ENCODE measurements around the gene SAE1. TPM values are rescaled to one million over a fixed set of nuclear protein-coding genes. Genes with fewer than 3 reads are reported as not detected.

Gene SAE1
- polyA plus RNA-seq, 3 donors = 28.3 to 54.2 (median 46.5) TPM

- Histone ChIP-seq H3K4me2 (replicated peaks; ENCODE audit: extremely low read depth, low read length, poor library complexity, severe bottlenecking) (no peak overlapping the region), H3K9ac (ENCODE audit: insufficient read depth, low read length, poor library complexity, severe bottlenecking) (no peak overlapping the region), H3K9me3 (replicated peaks in 1 of 2; ENCODE audit: control insufficient read depth in 1 of 2, insufficient read depth in 1 of 2, low read length in 2 of 2) (no peaks in the 10 kb centered on the region), H3K27ac (ENCODE audit: low read depth in 1 of 2, low read length in 2 of 2) (no peak overlapping the region), H4K20me1 (ENCODE audit: insufficient read depth, low read length) (no peaks in the 10 kb centered on the region), H3K27me3 (ENCODE audit: control insufficient read depth in 2 of 2, insufficient read depth in 2 of 2, low read length in 2 of 2) (no peaks in the 10 kb centered on the region), H3K36me3 (replicated peaks in 1 of 2; ENCODE audit: control insufficient read depth in 1 of 2, insufficient read depth in 2 of 2, low read length in 2 of 2) (peaks cover 28 to 56% of the 10 kb centered on the region in 2 donors), H3K4me1 (ENCODE audit: control insufficient read depth in 1 of 2, insufficient read depth in 2 of 2, low read length in 2 of 2) (no peaks in the 10 kb centered on the region), H3K4me3 (replicated peaks in 1 of 3; ENCODE audit: low read depth in 2 of 3, low read length in 3 of 3) (no peak overlapping the region), H2AFZ (ENCODE audit: insufficient read depth, low read depth, low read length, poor library complexity, severe bottlenecking) (no peak overlapping the region), H3K79me2 (ENCODE audit: insufficient read depth, low read length) (no peaks in the 10 kb centered on the region)
- H3K4me3 Mint-ChIP-seq = no peak overlapping the region
- DNase-seq = no peak
- peaks cover 38 to 69% of the 10 kb centered on the region in 2 donors for H3K36me3 Mint-ChIP-seq
- peak overlapping the region in 1 of 7 donors; percentile 22 for H3K27ac Mint-ChIP-seq
- H3K4me1 Mint-ChIP-seq = no peaks in the 10 kb centered on the region
- H3K9me3 Mint-ChIP-seq = no peaks in the 10 kb centered on the region
- TF ChIP-seq CTCF (IDR thresholded peaks at IDR 0.05) = no peak
- H3K27me3 Mint-ChIP-seq (ENCODE audit: low read depth in 3 of 3) = peaks cover 0 to 3% (median 0%) of the 10 kb centered on the region in 3 donors
- intact Hi-C loops (cut with micrococcal nuclease) = no loop called here
- 100% methylated on average over 1 of the region's 4 CpGs for WGBS (ENCODE audit: insufficient coverage)
These were observed 66.5 kb downstream of the SAE1 start for GRCh38 chr19:47197141-47197540.

GRCh38 chr19:47200530-47200929 lies 69.9 kb downstream of the SAE1 start:
- Histone ChIP-seq H3K4me2 (replicated peaks; ENCODE audit: extremely low read depth, low read length, poor library complexity, severe bottlenecking) (no peak overlapping the region), H3K27ac (ENCODE audit: low read depth in 1 of 2, low read length in 2 of 2) (no peak overlapping the region), H3K4me1 (ENCODE audit: control insufficient read depth in 1 of 2, insufficient read depth in 2 of 2, low read length in 2 of 2) (no peaks in the 10 kb centered on the region), H3K9ac (ENCODE audit: insufficient read depth, low read length, poor library complexity, severe bottlenecking) (no peak overlapping the region), H3K79me2 (ENCODE audit: insufficient read depth, low read length) (no peaks in the 10 kb centered on the region), H3K36me3 (replicated peaks in 1 of 2; ENCODE audit: control insufficient read depth in 1 of 2, insufficient read depth in 2 of 2, low read length in 2 of 2) (peaks cover 39 to 74% of the 10 kb centered on the region in 2 donors), H2AFZ (ENCODE audit: insufficient read depth, low read depth, low read length, poor library complexity, severe bottlenecking) (no peak overlapping the region), H4K20me1 (ENCODE audit: insufficient read depth, low read length) (no peaks in the 10 kb centered on the region), H3K27me3 (ENCODE audit: control insufficient read depth in 2 of 2, insufficient read depth in 2 of 2, low read length in 2 of 2) (no peaks in the 10 kb centered on the region), H3K9me3 (replicated peaks in 1 of 2; ENCODE audit: control insufficient read depth in 1 of 2, insufficient read depth in 1 of 2, low read length in 2 of 2) (no peaks in the 10 kb centered on the region), H3K4me3 (replicated peaks in 1 of 3; ENCODE audit: low read depth in 2 of 3, low read length in 3 of 3) (no peak overlapping the region)
- DNase-seq = no peak
- Mint-ChIP-seq H3K4me1 (no peaks in the 10 kb centered on the region), H3K27ac (no peak overlapping the region), H3K36me3 (peaks cover 51 to 86% of the 10 kb centered on the region in 2 donors), H3K4me3 (no peak overlapping the region), H3K27me3 (ENCODE audit: low read depth in 3 of 3) (peaks cover 0 to 3% (median 0%) of the 10 kb centered on the region in 3 donors), H3K9me3 (no peaks in the 10 kb centered on the region)
- no peak for TF ChIP-seq CTCF (IDR thresholded peaks at IDR 0.05)
- intact Hi-C loops (cut with micrococcal nuclease) = loop anchor here in 1 of 2 donors (10.0 kb wide), 1 partner anchor 56 kb away; no protein-coding TSS in a partner anchor
- 100% methylated on average over 2 of the region's 3 CpGs for WGBS (ENCODE audit: insufficient coverage)
